Aorta (tissue), 5 donors: Measurements from ENCODE around the gene SLC4A11. TPM values are rescaled to one million over a fixed set of nuclear protein-coding genes. Genes with fewer than 3 reads are reported as not detected.

ENCODE experiments used
- ATAC-seq: fragments of 200-7000 bp; cut with Tn5 transposase; one replicate; pipeline ENCODE4 v1.9.1; 2022; ENCODE audit warnings: moderate library complexity; ENCODE audit not compliant: low FRiP score
- DNase-seq, 2 donors: peaks; one replicate each; pipeline ENCODE4 v3.0.0-alpha.2; 2020
- H3K27ac ChIP-seq, 2 donors: one replicate each; pipeline ENCODE4 v1.5.1; 2013; ENCODE audit warnings: low read length in 2 of 2, mild to moderate bottlenecking in 2 of 2, moderate library complexity in 2 of 2, control low read depth in 1 of 2, inconsistent platforms in 1 of 2, low read depth in 1 of 2
- H3K27me3 ChIP-seq, 2 donors: one replicate each; pipeline ENCODE4 v1.6.1; 2013; ENCODE audit warnings: control low read depth in 1 of 2, low read length in 1 of 2, mild to moderate bottlenecking in 1 of 2, moderate library complexity in 1 of 2; ENCODE audit not compliant: insufficient read depth in 2 of 2, control insufficient read depth in 1 of 2
- H3K36me3 ChIP-seq, 2 donors: one replicate each; pipeline ENCODE4 v1.6.1; 2013; ENCODE audit warnings: control low read depth in 1 of 2, low read length in 1 of 2, mild to moderate bottlenecking in 1 of 2; ENCODE audit not compliant: insufficient read depth in 2 of 2, control insufficient read depth in 1 of 2
- H3K4me1 ChIP-seq, 2 donors: one replicate each; pipeline ENCODE4 v1.6.1; 2013; ENCODE audit warnings: low read length in 2 of 2, control low read depth in 1 of 2, mild to moderate bottlenecking in 1 of 2, moderate library complexity in 1 of 2; ENCODE audit not compliant: insufficient read depth in 2 of 2, control insufficient read depth in 1 of 2
- H3K4me3 ChIP-seq, 2 donors: one replicate each; pipeline ENCODE4 v1.5.1; 2013; ENCODE audit warnings: low read length in 2 of 2, control low read depth in 1 of 2, mild to moderate bottlenecking in 1 of 2
- H3K9me3 ChIP-seq: one replicate; pipeline ENCODE4 v1.6.1; 2013; ENCODE audit warnings: mild to moderate bottlenecking, low read length; ENCODE audit not compliant: control insufficient read depth
- WGBS, 2 donors: extraction: QIAGEN DNeasy Blood & Tissue Kit; methylation state at CpG; one replicate each; pipeline ENCODE4 v1.1.7; 2013; 5-methylcytosine and 5-hydroxymethylcytosine counted together
- intact Hi-C, 2 donors: fragments of 100-400 bp; cut with DNase I; formaldehyde crosslinking; loops; one replicate each; pipeline versions ENCODE4 v1.14.2 to v1.15.0; 2022
- polyA plus RNA-seq, 2 donors: library from polyadenylated mRNA; stranded (reverse); fragments of 200-250 nt; gene quantifications; one replicate each; pipeline ENCODE4 v1.2.3, GENCODE V29; 2013
- total RNA-seq, 2 donors: library from RNA; stranded (reverse); fragmentation: NEBNext Ultra II Directional; extraction: Animal tissue kit (Norgen Biotek cat#: 25700); gene quantifications; one replicate each; pipeline ENCODE4 v1.2.1, GENCODE V29; 2021
- donor health status: healthy with polysubstance abuse.
- donor health status: Bipolar disorder and iron deficiency.
- donor health status: DM: no; HTN: no; CAD: no.
- donor health status: DM: no; HTN: no; CAD: no.
- donor health status: DM: yes; HTN: yes; CAD: no.

The SLC4A11 gene
- total and polyA plus RNA-seq, 4 donors = 0.23 to 0.63 (median 0.29) TPM; not detected in 1

- Histone ChIP-seq H3K9me3 (no peaks in the 10 kb centered on the region), H3K4me1 (no peaks in the 10 kb centered on the region), H3K27me3 (no peaks in the 10 kb centered on the region), H3K4me3 (no peak overlapping the region), H3K36me3 (peaks cover 2 to 23% of the 10 kb centered on the region in 2 donors), H3K27ac (no peak overlapping the region)
- intact Hi-C loops = no loop called here
- ATAC-seq (no peak), DNase-seq (no peak)
- WGBS, 2 donors = 73 to 77% methylated on average over 2 of the region's 2 CpGs
These were observed 37.1 kb upstream of the SLC4A11 start for GRCh38 chr20:3275966-3276679.

- intact Hi-C loops = no loop called here
- ATAC-seq (no peak), DNase-seq (no peak)
- WGBS, 2 donors = 93 to 98% methylated on average over 5 of the region's 5 CpGs
- Histone ChIP-seq H3K36me3 (peaks cover 2 to 25% of the 10 kb centered on the region in 2 donors), H3K4me3 (no peak overlapping the region), H3K27me3 (no peaks in the 10 kb centered on the region), H3K27ac (no peak overlapping the region), H3K9me3 (no peaks in the 10 kb centered on the region), H3K4me1 (no peaks in the 10 kb centered on the region)
These were observed 36.3 kb upstream of the SLC4A11 start for GRCh38 chr20:3275064-3275935.

- ATAC-seq (no peak), DNase-seq (no peak)
- intact Hi-C loops = no loop called here
- H3K4me1 ChIP-seq = no peaks in the 10 kb centered on the region
- H3K4me3 ChIP-seq = no peak overlapping the region
- H3K36me3 ChIP-seq = peaks cover 2 to 25% of the 10 kb centered on the region in 2 donors
- 95 to 96% methylated on average over 4 of the region's 4 CpGs for WGBS, 2 donors
- H3K27ac ChIP-seq = no peak overlapping the region
- H3K9me3 ChIP-seq = no peaks in the 10 kb centered on the region
- no peaks in the 10 kb centered on the region for H3K27me3 ChIP-seq
These were observed 34.4 kb upstream of the SLC4A11 start for GRCh38 chr20:3273371-3273770.

- H3K36me3 ChIP-seq = peaks cover 3 to 13% of the 10 kb centered on the region in 2 donors
- intact Hi-C loops = no loop called here
- no peaks in the 10 kb centered on the region for H3K4me1 ChIP-seq
- H3K4me3 ChIP-seq = no peak overlapping the region
- DNase-seq (no peak), ATAC-seq (no peak)
- WGBS, 2 donors = 97 to 99% methylated on average over 4 of the region's 4 CpGs
- H3K9me3 ChIP-seq = no peaks in the 10 kb centered on the region
- H3K27ac ChIP-seq = no peak overlapping the region
- no peaks in the 10 kb centered on the region for H3K27me3 ChIP-seq
These were observed 31.1 kb upstream of the SLC4A11 start for GRCh38 chr20:3270051-3270450.

GRCh38 chr20:3262566-3262965, 23.6 kb upstream of the SLC4A11 start:
- no peak overlapping the region for H3K4me3 ChIP-seq
- H3K9me3 ChIP-seq = no peaks in the 10 kb centered on the region
- intact Hi-C loops = no loop called here
- H3K36me3 ChIP-seq = peaks cover 8 to 15% of the 10 kb centered on the region in 2 donors
- H3K27ac ChIP-seq = no peak overlapping the region
- DNase-seq = no peak
- no peaks in the 10 kb centered on the region for H3K27me3 ChIP-seq
- ATAC-seq = no peak
- no peaks in the 10 kb centered on the region for H3K4me1 ChIP-seq

GRCh38 chr20:3258429-3258828, 19.4 kb upstream of the SLC4A11 start:
- no peak for DNase-seq
- intact Hi-C loops = no loop called here
- Histone ChIP-seq H3K4me1 (no peaks in the 10 kb centered on the region), H3K27ac (no peak overlapping the region), H3K27me3 (no peaks in the 10 kb centered on the region), H3K4me3 (no peak overlapping the region), H3K9me3 (no peaks in the 10 kb centered on the region), H3K36me3 (peaks cover 5 to 24% of the 10 kb centered on the region in 2 donors)
- ATAC-seq = no peak
- WGBS, 2 donors = 92% methylated on average over 5 of the region's 5 CpGs

- ATAC-seq (no peak), DNase-seq (no peak)
- intact Hi-C loops = no loop called here
- WGBS, 2 donors = 95 to 98% methylated on average over 5 of the region's 5 CpGs
- Histone ChIP-seq H3K4me3 (no peak overlapping the region), H3K27ac (no peak overlapping the region), H3K4me1 (no peaks in the 10 kb centered on the region), H3K36me3 (peaks cover 5 to 26% of the 10 kb centered on the region in 2 donors), H3K27me3 (no peaks in the 10 kb centered on the region), H3K9me3 (no peaks in the 10 kb centered on the region)
These were observed 16.7 kb upstream of the SLC4A11 start for GRCh38 chr20:3255728-3256127.

- H3K4me1 ChIP-seq = no peaks in the 10 kb centered on the region
- intact Hi-C loops = no loop called here
- no peaks in the 10 kb centered on the region for H3K9me3 ChIP-seq
- peak in 1 of 2 donors; percentile 65 for DNase-seq
- no peak overlapping the region for H3K27ac ChIP-seq
- peaks cover 0 to 16% of the 10 kb centered on the region in 2 donors for H3K36me3 ChIP-seq
- WGBS, 2 donors = 25 to 31% methylated on average over 8 of the region's 8 CpGs
- no peak overlapping the region for H3K4me3 ChIP-seq
- H3K27me3 ChIP-seq = no peaks in the 10 kb centered on the region
- ATAC-seq = peak; percentile 51
These were observed 12.8 kb upstream of the SLC4A11 start for GRCh38 chr20:3251806-3252205.
